ENCODE data around the gene ZNG1B.
"Not testable (repeated sequence)": the region's sequence is repeated elsewhere in the genome, so short reads cannot be mapped to it uniquely, and the experiment has no call there.

Gene ZNG1B

GRCh38 chr2:113503094-113504042 lies 65.9 kb downstream of the ZNG1B start:
- peak overlapping the region; percentile 48; the same call in 1 of the 2 replicates for H3K4me3 ChIP-seq (ENCODE audit: low read length)

- not testable (repeated sequence) for H3K4me3 ChIP-seq (ENCODE audit: low read length)
Measured at GRCh38 chr2:113504081-113504480, 66.6 kb downstream of the ZNG1B start.

- not testable (repeated sequence) for H3K4me3 ChIP-seq (ENCODE audit: low read length)
Measured at GRCh38 chr2:113507394-113508140, 70.1 kb downstream of the ZNG1B start.

- not testable (repeated sequence) for H3K4me3 ChIP-seq (ENCODE audit: low read length)
Measured at GRCh38 chr2:113508187-113508586, 70.7 kb downstream of the ZNG1B start.

- not testable (repeated sequence) for H3K4me3 ChIP-seq (ENCODE audit: low read length)
Measured at GRCh38 chr2:113510913-113511312, 73.4 kb downstream of the ZNG1B start.

GRCh38 chr2:113511859-113512258 lies 74.4 kb downstream of the ZNG1B start:
- H3K4me3 ChIP-seq (ENCODE audit: low read length): not testable (repeated sequence)

GRCh38 chr2:113515457-113515856 lies 78.0 kb downstream of the ZNG1B start:
- not testable (repeated sequence) for H3K4me3 ChIP-seq (ENCODE audit: low read length)

GRCh38 chr2:113515995-113516394 lies 78.5 kb downstream of the ZNG1B start:
- not testable (repeated sequence) for H3K4me3 ChIP-seq (ENCODE audit: low read length)

GRCh38 chr2:113517025-113517424 lies 79.5 kb downstream of the ZNG1B start:
- H3K4me3 ChIP-seq (ENCODE audit: low read length): not testable (repeated sequence)

- H3K4me3 ChIP-seq (ENCODE audit: low read length): not testable (repeated sequence)
Measured at GRCh38 chr2:113520837-113521236, 83.3 kb downstream of the ZNG1B start.

GRCh38 chr2:113521492-113521891 lies 84.0 kb downstream of the ZNG1B start:
- H3K4me3 ChIP-seq (ENCODE audit: low read length): not testable (repeated sequence)

GRCh38 chr2:113524986-113525385 lies 87.5 kb downstream of the ZNG1B start:
- not testable (repeated sequence) for H3K4me3 ChIP-seq (ENCODE audit: low read length)

- H3K4me3 ChIP-seq (ENCODE audit: low read length): not testable (repeated sequence)
Measured at GRCh38 chr2:113527350-113528045, 90.0 kb downstream of the ZNG1B start.

GRCh38 chr2:113528126-113528525 lies 90.6 kb downstream of the ZNG1B start:
- not testable (repeated sequence) for H3K4me3 ChIP-seq (ENCODE audit: low read length)

- H3K4me3 ChIP-seq (ENCODE audit: low read length): not testable (repeated sequence)
Measured at GRCh38 chr2:113528904-113529303, 91.4 kb downstream of the ZNG1B start.

- not testable (repeated sequence) for H3K4me3 ChIP-seq (ENCODE audit: low read length)
Measured at GRCh38 chr2:113532991-113533390, 95.5 kb downstream of the ZNG1B start.

- not testable (repeated sequence) for H3K4me3 ChIP-seq (ENCODE audit: low read length)
Measured at GRCh38 chr2:113536573-113536972, 99.1 kb downstream of the ZNG1B start.

- H3K4me3 ChIP-seq (ENCODE audit: low read length): not testable (repeated sequence)
Measured at GRCh38 chr2:113540834-113541203, 103.3 kb downstream of the ZNG1B start.

GRCh38 chr2:113541204-113541975 lies 103.9 kb downstream of the ZNG1B start:
- peak overlapping the region; percentile 65; the same call in 1 of the 2 replicates for H3K4me3 ChIP-seq (ENCODE audit: low read length)

- H3K4me3 ChIP-seq (ENCODE audit: low read length): peak overlapping the region; percentile 65; the same call in 1 of the 2 replicates
Measured at GRCh38 chr2:113541976-113542485, 104.5 kb downstream of the ZNG1B start.

- not testable (repeated sequence) for H3K4me3 ChIP-seq (ENCODE audit: low read length)
Measured at GRCh38 chr2:113542529-113542928, 105.0 kb downstream of the ZNG1B start.
